GM10248 (cell line): Measurements from ENCODE around the gene ERMP1.

Experiments
- CTCF ChIA-PET: fragments of 300-600 bp; sonication (Branson Sonifier 250); formaldehyde crosslinking; extraction: SDS; loops from one replicate; lab custom pipeline; 2021; ENCODE audit warnings: antibody characterized with exemption; lab: Yijun Ruan, JAX
- POLR2A ChIA-PET: fragments of 350-650 bp; sonication (Branson Sonifier 250); formaldehyde crosslinking; extraction: SDS; loops from one replicate; lab custom pipeline; 2020; ENCODE audit warnings: antibody characterized with exemption; lab: Yijun Ruan, JAX
- DNase-seq: peaks from one replicate; pipeline ENCODE4 v3.0.0; 2012; ENCODE audit errors: extremely low spot score
- CTCF ChIP-seq: IDR thresholded peaks from 2 replicates; pipeline ENCODE4 v1.5.1; 2012; ENCODE audit warnings: mild to moderate bottlenecking, low read depth; ENCODE audit errors: extremely low read depth, missing control alignments, control extremely low read depth

ERMP1 gene

GRCh38 chr9:5748438-5748837, 84.5 kb downstream of the ERMP1 start:
- no peak for DNase-seq
- POLR2A ChIA-PET, result no interaction called here
- TF ChIP-seq CTCF, result no peak
- CTCF ChIA-PET, result interaction anchor here (0.9 to 4.1 kb wide), 7 partner anchors 9 to 85 kb away, joined by 3 to 19 read pairs (median 4); partner anchors contain the start of gene ERMP1

GRCh38 chr9:5743109-5743508, 89.8 kb downstream of the ERMP1 start:
- DNase-seq, result no peak
- no peak for TF ChIP-seq CTCF
- POLR2A ChIA-PET, result interaction anchor here (0.6 kb wide), 1 partner anchor 305 kb away, joined by 3 read pairs; the partner anchor contains the start of gene PLGRKT
- CTCF ChIA-PET, result interaction anchor here (1.3 to 2.1 kb wide), 3 partner anchors 8 to 27 kb away, joined by 3 to 6 read pairs (median 4); no protein-coding TSS in a partner anchor

GRCh38 chr9:5736563-5737346, 96.2 kb downstream of the ERMP1 start:
- DNase-seq, result no peak
- ChIA-PET POLR2A (no interaction called here), CTCF (interaction anchor here (1.3 to 2.2 kb wide), 5 partner anchors 9 to 32 kb away, joined by 3 to 8 read pairs (median 5); no protein-coding TSS in a partner anchor)
- no peak for TF ChIP-seq CTCF

- no peak for TF ChIP-seq CTCF
- ChIA-PET POLR2A (no interaction called here), CTCF (interaction anchor here (0.7 to 2.2 kb wide), 7 partner anchors 8 to 25 kb away, joined by 3 to 8 read pairs (median 5); no protein-coding TSS in a partner anchor)
- no peak for DNase-seq
Observed at GRCh38 chr9:5735072-5735471, 97.8 kb downstream of the ERMP1 start.
